RPMI7951 (cell line): ENCODE measurements around the gene CACFD1. TPM values are rescaled to one million over a fixed set of nuclear protein-coding genes. Genes with fewer than 3 reads are reported as not detected.
"Not testable (repeated sequence)": the region's sequence is repeated elsewhere in the genome, so short reads cannot be mapped to it uniquely, and the experiment has no call there.

ENCODE experiments used
- DNase-seq: peaks from one replicate; pipeline ENCODE4 v3.0.0-alpha.2; 2012; ENCODE audit warnings: low read depth
- total RNA-seq: library from RNA; depleted of rRNA; stranded (reverse); fragments of >200 nt; shearing (Covaris generic); gene quantifications from 2 replicates; pipeline ENCODE4 v1.2.3, GENCODE V29; 2014

Gene CACFD1
- total RNA-seq, 1 experiment from 2014 or later, result 2.4 TPM

GRCh38 chr9:133440874-133441273 lies 18.9 kb upstream of the CACFD1 start:
- DNase-seq, result no peak

- DNase-seq, result no peak
These were observed 18.2 kb upstream of the CACFD1 start for GRCh38 chr9:133441571-133441970.

- DNase-seq, result no peak
These were observed 16.5 kb upstream of the CACFD1 start for GRCh38 chr9:133443248-133443647.

GRCh38 chr9:133443982-133444381 lies 15.8 kb upstream of the CACFD1 start:
- DNase-seq, result no peak

- no peak for DNase-seq
These were observed 14.3 kb upstream of the CACFD1 start for GRCh38 chr9:133445293-133445969.

- no peak for DNase-seq
These were observed 11.2 kb upstream of the CACFD1 start for GRCh38 chr9:133448487-133448972.

GRCh38 chr9:133449760-133450159 lies 10.0 kb upstream of the CACFD1 start:
- DNase-seq, result no peak

GRCh38 chr9:133451865-133452264 lies 7.9 kb upstream of the CACFD1 start:
- not testable (repeated sequence) for DNase-seq

GRCh38 chr9:133452562-133452961 lies 7.2 kb upstream of the CACFD1 start:
- no peak for DNase-seq

GRCh38 chr9:133453651-133454050 lies 6.1 kb upstream of the CACFD1 start:
- no peak for DNase-seq

GRCh38 chr9:133454325-133454724 lies 5.5 kb upstream of the CACFD1 start:
- DNase-seq, result no peak

GRCh38 chr9:133454943-133455673 lies 4.7 kb upstream of the CACFD1 start:
- no peak for DNase-seq

GRCh38 chr9:133455936-133456335 lies 3.8 kb upstream of the CACFD1 start:
- no peak for DNase-seq

GRCh38 chr9:133456409-133456808 lies 3.4 kb upstream of the CACFD1 start:
- DNase-seq, result no peak

- no peak for DNase-seq
These were observed 2.5 kb upstream of the CACFD1 start for GRCh38 chr9:133457233-133457632.

- DNase-seq, result no peak
These were observed 2.0 kb upstream of the CACFD1 start for GRCh38 chr9:133457748-133458147.

GRCh38 chr9:133458643-133459312 lies 1.0 kb upstream of the CACFD1 start:
- DNase-seq, result no peak

GRCh38 chr9:133460405-133461175 lies 812 bp downstream of the CACFD1 start:
- DNase-seq, result peak; percentile 14

GRCh38 chr9:133461975-133462374 lies 2.2 kb downstream of the CACFD1 start:
- no peak for DNase-seq

- DNase-seq, result no peak
These were observed 3.6 kb downstream of the CACFD1 start for GRCh38 chr9:133463234-133463863.

GRCh38 chr9:133463864-133464615 lies 4.3 kb downstream of the CACFD1 start:
- DNase-seq, result no peak
